ENCODE results near the gene ZNF423.
A peak's percentile ranks its signal among the peaks of the same experiment; 100 is the strongest.

The ZNF423 gene

GRCh38 chr16:49631187-49632041, 224.5 kb downstream of the ZNF423 start:
- DNase-seq: peak in 5 of 56 donors; percentile 17 to 47 (median 31)

- no peak for DNase-seq
These were observed 225.1 kb downstream of the ZNF423 start for GRCh38 chr16:49630783-49631182.

DNA sequence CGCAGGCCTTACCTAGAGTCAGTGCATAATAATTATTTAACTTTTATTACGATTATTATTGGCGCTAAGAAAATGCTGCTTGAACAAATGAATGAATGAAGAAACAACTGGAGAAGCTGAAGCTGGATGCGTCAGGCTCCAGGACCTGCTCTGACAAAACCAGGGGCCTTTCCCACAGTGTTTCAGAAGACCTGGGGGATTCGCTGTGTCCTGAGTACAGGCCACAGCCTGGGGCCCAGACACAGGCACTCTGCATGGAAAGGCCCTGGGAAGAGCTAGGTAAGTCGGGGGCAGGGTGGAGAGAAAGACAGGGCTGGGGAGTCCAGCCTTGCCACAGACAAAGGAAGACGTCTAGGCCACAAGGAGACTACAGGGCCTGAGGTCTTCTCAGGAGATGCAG, 226.1 kb downstream of the ZNF423 start:
- DNase-seq: no peak

GRCh38 chr16:49628148-49628547, 227.8 kb downstream of the ZNF423 start:
- no peak for DNase-seq

GRCh38 chr16:49625311-49626065, 230.4 kb downstream of the ZNF423 start:
- no peak for DNase-seq

DNA sequence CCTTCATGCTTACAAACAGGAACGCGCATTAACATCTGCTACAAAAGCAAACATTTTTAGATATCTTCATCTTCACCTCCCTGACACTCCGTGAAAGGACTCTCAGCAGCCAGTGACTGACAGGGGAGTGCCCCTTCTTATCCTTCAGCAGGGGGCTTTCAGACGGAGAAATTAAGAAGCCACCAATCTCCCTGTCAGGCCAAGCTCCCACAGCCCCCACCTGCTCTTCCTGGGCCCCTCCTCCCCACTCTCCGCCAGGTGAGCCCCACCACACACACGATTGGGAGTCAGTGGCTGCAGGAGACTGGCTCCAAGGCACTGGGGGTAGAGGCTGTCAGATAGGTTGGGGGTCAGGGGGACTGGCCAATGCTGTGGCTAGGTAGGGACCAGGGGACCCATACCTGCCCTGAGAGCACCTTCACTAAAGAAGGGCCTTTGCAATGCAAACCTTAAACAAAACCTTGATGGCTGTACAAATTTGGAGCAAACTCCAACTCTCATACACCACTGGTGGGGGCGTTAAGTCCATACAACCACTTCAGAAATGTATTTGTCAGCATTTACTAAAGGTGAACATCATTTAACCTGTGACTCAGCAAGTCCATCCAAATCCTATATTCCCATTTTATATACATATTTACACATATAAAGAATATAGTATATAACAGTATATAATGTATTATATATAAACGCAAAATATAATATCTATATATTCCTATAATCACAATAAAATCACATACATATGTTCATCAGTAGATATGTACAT, 232.2 kb downstream of the ZNF423 start:
- no peak for DNase-seq

DNA sequence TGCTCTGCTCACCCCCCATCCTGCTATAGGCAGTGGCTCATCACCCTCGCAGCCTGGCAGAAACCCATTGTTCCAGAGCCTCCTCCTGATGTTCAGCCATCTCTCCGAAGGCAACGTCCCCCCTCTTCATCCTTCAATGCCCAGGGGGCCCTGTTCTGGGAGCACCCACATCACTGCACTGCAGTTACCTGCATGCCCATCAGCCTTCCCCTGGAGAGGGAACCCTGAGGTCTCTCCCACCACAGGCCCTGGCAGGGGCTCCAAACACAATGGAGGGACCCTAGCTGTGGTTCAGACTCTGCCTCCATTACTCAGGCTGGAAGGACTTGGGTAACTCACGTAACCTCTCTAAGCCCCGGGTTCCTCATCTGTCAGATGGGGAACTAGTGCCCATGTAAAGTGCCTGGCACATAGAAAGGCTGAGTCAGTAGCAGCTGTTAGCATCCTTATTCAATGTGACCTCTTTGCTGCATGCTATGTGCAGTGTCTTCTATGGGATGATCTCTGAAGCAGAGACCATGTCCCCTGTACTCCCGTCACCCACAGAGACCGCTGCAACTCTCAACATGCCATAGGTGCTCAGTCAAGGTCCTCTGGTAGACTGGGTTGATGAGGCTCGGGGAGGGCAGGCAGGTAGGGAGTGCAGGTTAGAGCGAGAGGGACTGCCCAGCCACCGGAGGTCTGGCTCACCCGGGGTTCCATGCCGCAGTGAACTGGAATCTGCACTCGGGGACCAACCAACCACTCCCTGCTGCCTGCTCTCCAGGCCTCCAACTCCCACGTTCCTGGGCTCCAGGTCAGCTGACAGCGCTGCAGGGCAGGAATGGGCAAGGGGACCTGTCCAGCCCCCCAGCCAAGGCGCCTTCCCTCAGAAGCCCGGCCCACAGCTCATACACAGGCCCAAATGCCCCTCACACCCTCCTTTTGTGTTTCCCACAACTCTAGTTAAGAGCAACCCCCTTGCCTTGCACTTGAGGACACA, 233.2 kb downstream of the ZNF423 start:
- DNase-seq: no peak

DNA sequence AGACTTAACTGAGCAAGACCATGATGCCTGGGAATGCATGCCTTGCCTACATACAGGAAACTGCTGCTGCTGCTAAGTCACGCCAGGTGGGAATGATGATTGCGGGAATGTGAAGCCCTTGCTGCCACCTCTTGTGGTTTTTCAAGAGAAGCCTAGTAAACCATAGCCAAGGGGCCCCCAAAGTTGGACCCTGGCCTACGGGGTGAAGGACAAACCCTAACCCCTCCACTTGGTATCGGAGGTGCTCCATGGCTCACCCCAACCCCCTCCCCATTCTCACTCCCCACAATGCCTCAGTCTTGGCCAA, 233.9 kb downstream of the ZNF423 start:
- no peak for DNase-seq

GRCh38 chr16:49621241-49622083, 234.4 kb downstream of the ZNF423 start:
- DNase-seq: no peak

DNA sequence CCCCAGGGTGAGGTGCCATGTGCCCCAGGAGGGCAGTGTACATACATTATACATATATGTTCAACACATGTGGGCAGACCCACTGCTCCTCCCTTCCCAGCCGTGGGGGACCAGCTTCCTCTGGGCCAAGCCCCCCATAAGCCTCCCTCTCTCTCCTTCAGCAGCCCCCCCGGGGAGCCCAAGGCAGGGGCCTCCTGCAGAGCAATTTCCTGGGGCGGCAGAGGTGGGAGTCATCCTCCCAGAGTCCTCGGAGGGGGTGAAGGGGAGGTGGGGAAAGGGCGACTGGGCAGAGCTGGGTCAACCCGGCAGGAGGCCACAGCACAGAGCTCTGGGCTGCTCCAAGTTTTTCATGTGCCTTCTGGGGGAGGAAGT, 235.1 kb downstream of the ZNF423 start:
- DNase-seq: no peak

GRCh38 chr16:49620158-49620868, 235.6 kb downstream of the ZNF423 start:
- DNase-seq: peak in 6 of 56 donors; percentile 11 to 43 (median 24)

GRCh38 chr16:49619811-49620157, 236.1 kb downstream of the ZNF423 start:
- DNase-seq: no peak

GRCh38 chr16:49618955-49619354, 237.0 kb downstream of the ZNF423 start:
- DNase-seq: no peak

DNA sequence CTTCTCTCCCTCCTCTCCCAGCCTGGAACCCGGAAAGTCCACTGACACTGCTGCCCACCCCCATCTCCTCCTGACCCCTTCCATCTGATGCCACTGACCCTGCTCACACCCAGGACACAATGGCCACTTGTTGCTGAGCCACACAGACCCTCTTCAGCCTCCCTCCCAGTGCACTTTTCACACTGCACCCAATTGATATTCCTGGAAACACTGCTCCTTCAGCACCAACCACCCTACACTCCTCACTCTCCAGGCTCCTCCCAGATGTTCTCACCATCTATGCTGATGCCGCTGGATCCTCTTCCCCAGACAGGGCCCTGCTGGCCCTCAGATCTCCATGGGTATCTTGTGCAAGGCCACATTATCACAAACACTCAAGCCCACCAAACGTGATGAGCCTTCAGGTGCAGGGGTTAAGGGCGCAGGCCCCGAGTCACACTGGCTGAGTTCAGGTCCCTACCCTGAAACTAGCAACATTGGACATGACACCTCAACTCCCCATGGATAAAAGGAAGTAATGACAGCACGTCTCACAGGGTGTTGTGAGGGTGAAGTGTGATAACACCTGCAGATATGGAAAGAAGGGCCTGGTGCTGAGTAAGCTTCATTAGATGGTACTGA, 238.1 kb downstream of the ZNF423 start:
- DNase-seq: no peak

GRCh38 chr16:49617016-49617629, 238.8 kb downstream of the ZNF423 start:
- no peak for DNase-seq

DNA sequence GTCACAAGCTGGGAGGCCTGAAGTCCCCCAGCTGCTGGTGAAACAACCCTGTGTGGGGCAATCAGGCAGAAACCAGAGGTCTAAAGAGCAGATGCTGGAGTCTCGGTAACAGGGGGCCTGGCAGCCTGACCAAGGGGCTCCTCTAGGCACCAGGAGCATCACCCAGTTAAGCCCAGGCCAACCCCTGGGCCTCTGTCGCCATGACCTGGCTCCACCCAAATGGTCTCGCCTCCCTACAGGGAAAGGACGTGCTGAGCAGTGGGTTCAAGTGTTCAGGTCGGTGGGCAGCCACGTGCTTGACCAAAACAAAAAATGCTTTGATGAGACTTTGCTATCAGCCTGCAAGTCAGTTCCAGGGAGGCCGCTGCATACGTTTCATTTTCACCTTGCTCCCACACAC, 240.3 kb downstream of the ZNF423 start:
- no peak for DNase-seq

DNA sequence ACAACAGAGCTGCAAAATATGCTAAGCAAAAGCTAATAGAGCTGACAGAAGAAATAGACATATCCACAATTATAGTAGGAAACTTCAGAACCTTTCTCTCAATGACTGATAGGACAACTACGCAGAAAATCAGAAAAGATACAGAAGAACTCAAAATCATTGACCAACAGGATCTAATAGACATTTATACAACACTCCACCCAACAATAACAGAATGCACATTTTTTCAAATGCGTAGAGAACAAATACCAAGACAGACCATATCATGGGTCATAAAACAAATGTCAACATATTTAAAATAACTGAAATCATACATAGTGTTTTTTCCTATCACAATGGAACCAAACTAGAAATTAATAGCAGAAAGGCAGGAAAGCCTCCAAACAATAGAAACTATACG, 244.9 kb downstream of the ZNF423 start:
- DNase-seq: no peak

GRCh38 chr16:49608779-49609178, 247.1 kb downstream of the ZNF423 start:
- peak in 2 of 56 donors; percentile 16 to 23 for DNase-seq

Data from nucleus accumbens (tissue), 56 donors.